HFF-Myc (cell line): ENCODE measurements around the gene CCL25.

Source experiments
- DNase-seq: peaks from one replicate; pipeline ENCODE4 v3.0.0-alpha.2; 2011; ENCODE audit warnings: low read depth; ENCODE audit errors: extremely low read depth
- H3K4me3 ChIP-seq: replicated peaks from 2 replicates; pipeline ENCODE4 v1.5.1; 2011; ENCODE audit warnings: low read depth, mild to moderate bottlenecking, control low read depth, low read length
- TF ChIP-seq, protein P1 (sequence below): IDR thresholded peaks from 2 replicates; pipeline ENCODE4 v1.5.1; 2012; ENCODE audit warnings: mild to moderate bottlenecking, low read depth, low read length, control low read depth; ENCODE audit errors: missing control alignments

CCL25 gene

DNA sequence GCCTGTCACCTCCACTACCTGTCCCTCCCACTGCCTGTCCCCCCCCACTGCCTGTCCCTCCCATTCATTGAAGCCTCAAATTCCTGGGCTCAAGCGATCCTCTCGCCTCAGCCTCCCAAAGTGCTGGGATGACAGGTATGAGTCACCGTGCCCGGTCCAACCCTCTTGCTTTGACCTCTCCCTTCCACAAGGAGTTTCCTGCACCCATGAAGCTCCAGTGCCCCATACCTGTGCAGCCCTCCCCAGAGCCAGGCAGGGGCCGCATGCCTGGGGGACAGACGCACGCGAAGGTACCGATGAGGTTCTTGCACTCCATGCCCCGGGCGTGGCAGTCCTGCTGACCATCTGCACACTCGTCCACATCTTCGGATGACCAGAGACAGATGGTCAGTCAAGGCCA, 34.3 kb downstream of the CCL25 start:
- DNase-seq: no peak
- TF ChIP-seq, protein P1, sequence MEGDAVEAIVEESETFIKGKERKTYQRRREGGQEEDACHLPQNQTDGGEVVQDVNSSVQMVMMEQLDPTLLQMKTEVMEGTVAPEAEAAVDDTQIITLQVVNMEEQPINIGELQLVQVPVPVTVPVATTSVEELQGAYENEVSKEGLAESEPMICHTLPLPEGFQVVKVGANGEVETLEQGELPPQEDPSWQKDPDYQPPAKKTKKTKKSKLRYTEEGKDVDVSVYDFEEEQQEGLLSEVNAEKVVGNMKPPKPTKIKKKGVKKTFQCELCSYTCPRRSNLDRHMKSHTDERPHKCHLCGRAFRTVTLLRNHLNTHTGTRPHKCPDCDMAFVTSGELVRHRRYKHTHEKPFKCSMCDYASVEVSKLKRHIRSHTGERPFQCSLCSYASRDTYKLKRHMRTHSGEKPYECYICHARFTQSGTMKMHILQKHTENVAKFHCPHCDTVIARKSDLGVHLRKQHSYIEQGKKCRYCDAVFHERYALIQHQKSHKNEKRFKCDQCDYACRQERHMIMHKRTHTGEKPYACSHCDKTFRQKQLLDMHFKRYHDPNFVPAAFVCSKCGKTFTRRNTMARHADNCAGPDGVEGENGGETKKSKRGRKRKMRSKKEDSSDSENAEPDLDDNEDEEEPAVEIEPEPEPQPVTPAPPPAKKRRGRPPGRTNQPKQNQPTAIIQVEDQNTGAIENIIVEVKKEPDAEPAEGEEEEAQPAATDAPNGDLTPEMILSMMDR: no peak
- H3K4me3 ChIP-seq: no peak overlapping the region

- TF ChIP-seq, protein P1: no peak
- H3K4me3 ChIP-seq: no peak overlapping the region
- no peak for DNase-seq
These were observed 35.3 kb downstream of the CCL25 start for GRCh38 chr19:8087876-8088275.

DNA sequence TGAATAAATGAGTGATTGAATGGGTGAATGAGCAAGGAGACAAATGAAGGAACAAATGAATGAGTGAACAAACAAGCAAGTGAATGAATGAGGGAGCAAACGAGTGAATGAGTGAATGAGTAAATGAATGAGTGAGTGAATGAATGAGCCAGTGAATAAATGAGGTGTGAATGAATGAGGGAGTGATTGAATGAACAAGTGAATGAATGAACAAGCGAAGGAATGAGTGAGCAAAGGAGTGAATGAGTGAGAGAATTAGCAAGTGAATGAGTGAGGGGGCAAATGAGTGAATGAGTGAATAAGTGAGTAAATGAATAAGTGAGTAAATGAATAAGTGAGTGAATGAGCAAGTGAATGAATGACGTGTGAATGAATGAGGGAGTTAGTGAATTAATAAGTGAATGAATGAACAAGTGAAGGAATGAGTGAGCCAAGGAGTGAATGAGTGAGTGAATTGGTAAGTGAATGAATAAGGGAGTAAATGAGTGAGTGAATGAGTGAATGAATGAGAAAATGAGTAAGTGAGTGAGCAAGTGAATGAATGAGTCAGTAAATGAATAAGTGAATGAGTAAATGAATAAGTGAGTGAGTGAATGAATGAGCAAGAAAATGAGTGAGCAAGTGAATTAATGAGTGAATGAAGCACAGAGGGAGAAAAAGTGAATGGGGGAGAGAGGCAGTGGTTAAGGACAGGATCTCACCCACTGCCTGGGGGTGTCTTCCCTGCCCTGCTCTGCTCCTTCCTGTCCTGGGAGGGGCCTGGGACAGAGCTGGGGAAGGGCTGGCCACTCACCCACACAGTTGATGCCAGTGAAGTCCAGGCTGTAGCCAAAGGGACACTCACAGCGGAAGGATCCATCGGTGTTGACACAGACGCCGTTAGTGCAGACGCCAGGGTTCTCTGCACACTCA, 36.4 kb downstream of the CCL25 start:
- no peak for DNase-seq
- no peak overlapping the region for H3K4me3 ChIP-seq
- TF ChIP-seq, protein P1: no peak

- DNase-seq: no peak
- H3K4me3 ChIP-seq: no peak overlapping the region
- TF ChIP-seq, protein P1: no peak
These were observed 37.4 kb downstream of the CCL25 start for GRCh38 chr19:8089664-8090601.

DNA sequence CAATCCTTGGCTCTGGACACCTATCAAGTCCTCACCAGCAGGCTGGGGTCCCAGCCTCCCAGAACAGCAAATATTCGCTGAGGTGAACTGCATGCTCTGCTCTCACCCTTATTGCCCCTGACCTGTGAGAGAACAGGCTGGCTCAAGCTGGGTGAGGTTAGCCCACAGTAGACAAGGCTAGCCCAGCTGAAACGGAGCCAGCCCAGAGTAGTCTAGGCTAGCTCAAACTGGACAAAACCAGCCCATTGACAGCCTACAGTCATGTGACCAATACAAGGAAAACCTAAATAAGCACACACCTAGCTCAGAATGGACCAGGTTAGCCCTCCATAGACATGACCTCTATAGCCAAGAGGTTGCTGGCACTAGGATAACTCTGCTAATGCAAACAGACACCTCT, 38.4 kb downstream of the CCL25 start:
- no peak overlapping the region for H3K4me3 ChIP-seq
- TF ChIP-seq, protein P1: no peak
- no peak for DNase-seq

DNA sequence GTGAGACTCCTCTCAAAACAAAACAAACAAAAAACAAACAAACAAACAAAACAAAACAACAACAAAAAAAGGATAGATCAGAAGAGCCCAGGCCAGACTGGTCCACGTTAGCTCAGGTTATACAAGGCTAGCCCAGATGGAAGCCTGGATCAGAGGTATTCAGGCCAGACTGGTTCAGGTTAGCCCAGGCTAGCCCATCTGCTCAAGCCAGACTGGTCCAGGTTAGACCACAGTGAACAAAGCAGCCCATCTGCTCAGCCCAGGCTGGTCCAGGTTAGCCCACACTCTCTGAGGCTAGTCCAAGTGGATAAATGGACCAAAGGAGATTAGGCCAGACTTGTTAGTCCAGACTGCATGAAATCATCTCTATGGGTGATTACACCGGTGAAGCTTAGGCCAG, 41.2 kb downstream of the CCL25 start:
- no peak overlapping the region for H3K4me3 ChIP-seq
- TF ChIP-seq, protein P1: no peak
- no peak for DNase-seq
